DND-41 (cell line): ENCODE data around the gene ACOT9.
A peak's percentile ranks its signal among the peaks of the same experiment; 100 is the strongest.

Source experiments
- ATAC-seq: fragments of 200-7000 bp; cut with Tn5 transposase; 3 replicates; pipeline ENCODE4 v1.9.1; 2021; ENCODE audit warnings: low read depth; ENCODE audit not compliant: insufficient read depth
- DNase-seq: peaks from one replicate; pipeline ENCODE4 v3.0.0-alpha.2; 2020
- H2AFZ ChIP-seq: 2 replicates; pipeline ENCODE4 v1.6.0; 2012; ENCODE audit warnings: low read depth, low read length
- H3K27ac ChIP-seq: 2 replicates; pipeline ENCODE4 v1.5.1; 2012; ENCODE audit warnings: low read length, inconsistent platforms
- H3K27me3 ChIP-seq: fragments of 200-600 bp; sonication (generic); 2 replicates; pipeline ENCODE4 v1.6.0; 2012; ENCODE audit warnings: low read length, mild to moderate bottlenecking, inconsistent platforms; ENCODE audit not compliant: insufficient read depth, poor library complexity
- H3K36me3 ChIP-seq: 2 replicates; pipeline ENCODE4 v1.5.1; 2012; ENCODE audit warnings: low read length, inconsistent platforms; ENCODE audit not compliant: insufficient read depth
- H3K4me1 ChIP-seq: 2 replicates; pipeline ENCODE4 v1.5.1; 2012; ENCODE audit warnings: mild to moderate bottlenecking, low read length; ENCODE audit not compliant: insufficient read depth
- H3K4me2 ChIP-seq: 2 replicates; pipeline ENCODE4 v1.6.0; 2012; ENCODE audit warnings: mild to moderate bottlenecking, moderate library complexity, low read length, inconsistent platforms; ENCODE audit not compliant: insufficient read depth
- H3K4me3 ChIP-seq, 2 experiments: fragments of 200-600 bp in 1 of 2; shearing (Covaris generic) in 1 of 2; 2 replicates each; pipeline ENCODE4 v1.5.1; 2012 to 2016; ENCODE audit warnings: inconsistent platforms in 2 of 2, low read length in 2 of 2, mild to moderate bottlenecking in 2 of 2, low read depth in 1 of 2, moderate library complexity in 1 of 2
- H3K79me2 ChIP-seq: 2 replicates; pipeline ENCODE4 v1.6.0; 2012; ENCODE audit warnings: low read length, inconsistent platforms; ENCODE audit not compliant: insufficient read depth
- H3K9ac ChIP-seq: 2 replicates; pipeline ENCODE4 v1.6.0; 2012; ENCODE audit warnings: low read depth, mild to moderate bottlenecking, inconsistent platforms, low read length, moderate library complexity
- H3K9me3 ChIP-seq: 2 replicates; pipeline ENCODE4 v1.5.1; 2012; ENCODE audit warnings: low read length, moderate library complexity, mild to moderate bottlenecking, inconsistent platforms; ENCODE audit not compliant: insufficient read depth, severe bottlenecking
- H4K20me1 ChIP-seq: 2 replicates; pipeline ENCODE4 v1.6.0; 2012; ENCODE audit warnings: low read length; ENCODE audit not compliant: insufficient read depth
- EZH2 ChIP-seq: IDR thresholded peaks from 3 replicates; pipeline ENCODE4 v1.6.1; 2012; ENCODE audit warnings: borderline replicate concordance, low read depth, mild to moderate bottlenecking, moderate library complexity, low read length, inconsistent platforms; ENCODE audit not compliant: severe bottlenecking
- TF ChIP-seq, protein P1 (sequence below): IDR thresholded peaks from 2 replicates; pipeline ENCODE4 v1.5.1; 2012; ENCODE audit warnings: borderline replicate concordance, low read length, moderate library complexity, mild to moderate bottlenecking; ENCODE audit not compliant: poor library complexity, severe bottlenecking; ENCODE audit errors: extremely low read depth

Gene ACOT9

DNA sequence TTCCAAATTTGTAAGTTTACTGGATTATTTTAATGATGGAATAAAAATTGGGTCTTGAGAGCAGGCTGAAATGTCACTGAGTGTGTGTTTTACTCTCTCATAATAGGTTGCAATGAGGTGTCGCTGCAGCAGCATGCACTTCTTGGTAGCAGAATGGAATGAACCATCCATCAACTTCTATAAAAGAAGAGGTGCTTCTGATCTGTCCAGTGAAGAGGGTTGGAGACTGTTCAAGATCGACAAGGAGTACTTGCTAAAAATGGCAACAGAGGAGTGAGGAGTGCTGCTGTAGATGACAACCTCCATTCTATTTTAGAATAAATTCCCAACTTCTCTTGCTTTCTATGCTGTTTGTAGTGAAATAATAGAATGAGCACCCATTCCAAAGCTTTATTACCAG lies 42.5 kb upstream of the ACOT9 start:
- no peaks in the 10 kb centered on the region for H4K20me1 ChIP-seq
- no peak for TF ChIP-seq EZH2
- TF ChIP-seq, protein P1, sequence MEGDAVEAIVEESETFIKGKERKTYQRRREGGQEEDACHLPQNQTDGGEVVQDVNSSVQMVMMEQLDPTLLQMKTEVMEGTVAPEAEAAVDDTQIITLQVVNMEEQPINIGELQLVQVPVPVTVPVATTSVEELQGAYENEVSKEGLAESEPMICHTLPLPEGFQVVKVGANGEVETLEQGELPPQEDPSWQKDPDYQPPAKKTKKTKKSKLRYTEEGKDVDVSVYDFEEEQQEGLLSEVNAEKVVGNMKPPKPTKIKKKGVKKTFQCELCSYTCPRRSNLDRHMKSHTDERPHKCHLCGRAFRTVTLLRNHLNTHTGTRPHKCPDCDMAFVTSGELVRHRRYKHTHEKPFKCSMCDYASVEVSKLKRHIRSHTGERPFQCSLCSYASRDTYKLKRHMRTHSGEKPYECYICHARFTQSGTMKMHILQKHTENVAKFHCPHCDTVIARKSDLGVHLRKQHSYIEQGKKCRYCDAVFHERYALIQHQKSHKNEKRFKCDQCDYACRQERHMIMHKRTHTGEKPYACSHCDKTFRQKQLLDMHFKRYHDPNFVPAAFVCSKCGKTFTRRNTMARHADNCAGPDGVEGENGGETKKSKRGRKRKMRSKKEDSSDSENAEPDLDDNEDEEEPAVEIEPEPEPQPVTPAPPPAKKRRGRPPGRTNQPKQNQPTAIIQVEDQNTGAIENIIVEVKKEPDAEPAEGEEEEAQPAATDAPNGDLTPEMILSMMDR = no peak
- no peak overlapping the region for H3K27ac ChIP-seq
- H3K9ac ChIP-seq = no peak overlapping the region
- H3K4me2 ChIP-seq = no peak overlapping the region
- H3K36me3 ChIP-seq = peaks cover 10% of the 10 kb centered on the region
- H3K4me3 ChIP-seq = no peak overlapping the region
- H3K79me2 ChIP-seq = peaks cover 10% of the 10 kb centered on the region
- H3K4me1 ChIP-seq = peaks cover 30% of the 10 kb centered on the region
- no peak overlapping the region for H2AFZ ChIP-seq
- no peaks in the 10 kb centered on the region for H3K9me3 ChIP-seq
- DNase-seq (no peak), ATAC-seq (no peak)
- H3K27me3 ChIP-seq = no peaks in the 10 kb centered on the region

DNA sequence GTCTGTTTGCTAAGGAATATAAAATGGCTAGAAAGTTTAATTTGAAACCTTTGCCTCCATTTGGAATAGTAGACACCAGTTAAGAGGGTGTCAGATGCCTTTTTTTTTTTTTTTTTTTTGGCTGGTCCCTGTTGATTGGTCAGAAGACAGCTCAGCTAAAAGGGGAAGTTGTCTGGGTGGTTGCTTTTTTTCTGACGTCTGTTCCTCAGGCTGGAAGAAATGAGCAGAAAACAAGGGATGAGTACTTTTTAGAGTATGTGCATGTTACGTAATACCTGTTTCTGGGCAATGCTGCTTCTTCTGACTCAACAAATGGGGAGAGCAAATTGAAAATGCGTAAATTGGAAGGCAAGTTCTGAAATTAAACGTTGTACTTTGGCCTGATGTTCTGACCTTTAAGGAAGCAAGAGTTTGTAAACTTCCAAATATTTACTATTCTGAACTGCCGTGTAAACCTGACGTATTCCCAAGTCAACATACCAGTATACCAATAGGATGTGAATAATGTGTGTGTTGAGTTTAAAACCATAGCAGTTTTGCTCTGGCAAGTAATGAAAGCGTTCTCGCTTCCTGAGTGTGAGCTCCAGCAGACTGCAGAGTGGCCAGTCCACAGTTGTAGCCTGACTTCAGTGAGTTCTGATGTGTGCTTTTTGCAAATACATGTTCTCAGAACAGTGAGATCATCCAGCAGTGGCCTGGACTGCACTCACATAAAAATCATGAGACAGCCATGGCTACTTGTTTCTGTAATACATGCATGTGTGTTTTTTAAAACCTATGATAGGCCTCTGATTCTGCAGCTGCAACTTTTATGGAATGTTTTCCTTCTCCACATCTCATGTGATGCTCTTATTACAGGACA lies 41.6 kb upstream of the ACOT9 start:
- no peak overlapping the region for H3K27ac ChIP-seq
- peak overlapping the region; percentile 75; the same call in 1 of the 2 replicates for H3K9ac ChIP-seq
- H3K4me1 ChIP-seq = peaks cover 30% of the 10 kb centered on the region
- H3K9me3 ChIP-seq = no peaks in the 10 kb centered on the region
- H4K20me1 ChIP-seq = no peaks in the 10 kb centered on the region
- peak overlapping the region; percentile 93 for H3K4me2 ChIP-seq
- no peaks in the 10 kb centered on the region for H3K27me3 ChIP-seq
- peak overlapping the region; percentile 64 to 94; a peak in 3 of 4 replicates for H3K4me3 ChIP-seq
- H3K79me2 ChIP-seq = peaks cover 10% of the 10 kb centered on the region
- no peak for TF ChIP-seq EZH2
- TF ChIP-seq, protein P1 = no peak
- no peak overlapping the region for H2AFZ ChIP-seq
- ATAC-seq (no peak), DNase-seq (no peak)
- H3K36me3 ChIP-seq = peaks cover 10% of the 10 kb centered on the region

DNA sequence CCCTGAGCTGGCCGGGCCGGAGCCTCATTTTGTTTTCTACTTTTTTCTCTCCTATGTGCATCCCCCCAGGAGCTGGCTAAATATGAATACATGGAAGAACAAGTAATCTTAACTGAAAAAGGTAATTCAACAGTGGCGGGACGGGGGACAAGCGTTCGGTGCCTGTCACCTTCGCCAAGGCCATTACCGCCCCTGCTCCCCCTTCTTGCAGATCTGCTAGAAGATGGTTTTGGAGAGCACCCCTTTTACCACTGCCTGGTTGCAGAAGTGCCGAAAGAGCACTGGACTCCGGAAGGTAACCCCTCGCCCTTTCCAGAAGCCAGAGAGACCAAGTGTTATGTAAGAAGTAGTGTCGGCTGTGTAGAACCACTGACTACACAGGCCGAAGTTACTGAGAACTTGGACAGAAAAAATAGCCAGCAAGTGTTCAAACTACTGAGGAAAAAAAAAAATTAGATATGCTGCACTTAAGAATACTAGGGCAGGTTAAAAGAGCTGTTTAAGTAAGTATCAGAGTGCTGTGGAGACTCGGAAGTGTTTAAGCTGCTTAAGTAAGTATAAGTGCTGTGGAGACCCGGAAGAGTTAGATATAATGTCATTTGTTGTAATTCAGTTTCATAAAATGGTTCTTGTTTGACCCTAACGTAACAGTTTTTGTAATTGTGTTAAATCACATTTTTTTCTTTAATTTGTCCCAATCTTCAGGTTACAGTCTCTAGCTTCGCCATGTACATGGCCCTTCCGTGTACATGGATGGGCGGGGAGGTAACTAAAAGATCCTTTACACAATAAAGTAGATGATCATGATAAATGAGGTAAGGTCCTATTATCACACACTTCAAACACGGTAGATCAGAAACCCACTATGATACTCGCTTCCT lies 40.8 kb upstream of the ACOT9 start:
- DNase-seq = peak; percentile 10
- Histone ChIP-seq H2AFZ (peak overlapping the region; percentile 81), H3K4me3 (peak overlapping the region; percentile 64 to 94; a peak in 3 of 4 replicates), H3K4me1 (peaks cover 30% of the 10 kb centered on the region), H3K79me2 (peaks cover 10% of the 10 kb centered on the region), H3K4me2 (peak overlapping the region; percentile 93), H3K9me3 (no peaks in the 10 kb centered on the region), H3K36me3 (peaks cover 10% of the 10 kb centered on the region), H4K20me1 (no peaks in the 10 kb centered on the region), H3K9ac (peak overlapping the region; percentile 75), H3K27me3 (no peaks in the 10 kb centered on the region), H3K27ac (peak overlapping the region; percentile 66; the same call in 1 of the 2 replicates)
- no peak for TF ChIP-seq EZH2
- TF ChIP-seq, protein P1 = no peak
- ATAC-seq = no peak
